ENCODE results near the gene PAIP2. TPM values are rescaled to one million over a fixed set of nuclear protein-coding genes. Genes with fewer than 3 reads are reported as not detected.

PAIP2 gene
- total RNA-seq, 2 donors from 2014 or later = 105 to 119 TPM

DNA sequence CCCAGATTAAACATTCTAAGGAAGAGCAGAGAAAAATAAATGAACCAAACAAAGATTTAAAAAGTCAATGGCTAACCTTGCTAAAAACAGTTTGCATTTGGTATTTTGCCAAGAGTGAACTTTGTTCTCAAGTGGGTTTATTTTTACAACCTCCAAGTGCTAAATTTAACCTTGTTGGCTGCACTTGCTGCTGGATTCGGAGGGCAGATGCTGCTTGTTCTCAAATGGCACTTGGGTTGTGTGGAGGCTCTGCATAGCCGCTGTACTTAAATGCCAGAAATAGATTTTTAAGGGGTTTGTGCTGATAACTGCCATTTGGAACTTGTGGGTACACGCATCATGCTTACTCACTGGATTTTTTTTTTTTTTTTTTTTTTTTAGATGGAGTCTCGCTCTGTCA is 75.6 kb downstream of the PAIP2 start:
- H3K27ac ChIP-seq = peak overlapping the region in 1 of 2 donors; percentile 0
- DNase-seq (ENCODE audit: low spot score) = no peak
- no peaks in the 10 kb centered on the region for H3K27me3 ChIP-seq (replicated peaks; ENCODE audit: insufficient read depth)
- no peaks in the 10 kb centered on the region for H3K4me1 ChIP-seq (replicated peaks)
- H3K9me3 ChIP-seq = no peaks in the 10 kb centered on the region
- TF ChIP-seq, protein P1, sequence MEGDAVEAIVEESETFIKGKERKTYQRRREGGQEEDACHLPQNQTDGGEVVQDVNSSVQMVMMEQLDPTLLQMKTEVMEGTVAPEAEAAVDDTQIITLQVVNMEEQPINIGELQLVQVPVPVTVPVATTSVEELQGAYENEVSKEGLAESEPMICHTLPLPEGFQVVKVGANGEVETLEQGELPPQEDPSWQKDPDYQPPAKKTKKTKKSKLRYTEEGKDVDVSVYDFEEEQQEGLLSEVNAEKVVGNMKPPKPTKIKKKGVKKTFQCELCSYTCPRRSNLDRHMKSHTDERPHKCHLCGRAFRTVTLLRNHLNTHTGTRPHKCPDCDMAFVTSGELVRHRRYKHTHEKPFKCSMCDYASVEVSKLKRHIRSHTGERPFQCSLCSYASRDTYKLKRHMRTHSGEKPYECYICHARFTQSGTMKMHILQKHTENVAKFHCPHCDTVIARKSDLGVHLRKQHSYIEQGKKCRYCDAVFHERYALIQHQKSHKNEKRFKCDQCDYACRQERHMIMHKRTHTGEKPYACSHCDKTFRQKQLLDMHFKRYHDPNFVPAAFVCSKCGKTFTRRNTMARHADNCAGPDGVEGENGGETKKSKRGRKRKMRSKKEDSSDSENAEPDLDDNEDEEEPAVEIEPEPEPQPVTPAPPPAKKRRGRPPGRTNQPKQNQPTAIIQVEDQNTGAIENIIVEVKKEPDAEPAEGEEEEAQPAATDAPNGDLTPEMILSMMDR (IDR thresholded peaks at IDR 0.05) = no peak
- peak; percentile 54 for TF ChIP-seq POLR2AphosphoS5 (IDR thresholded peaks at IDR 0.05)
- H3K36me3 ChIP-seq = no peaks in the 10 kb centered on the region
- 25% methylated on average over 4 of the region's 4 CpGs for WGBS
- no peak overlapping the region for H3K4me3 ChIP-seq
- intact Hi-C loops (cut with DNase I) = no loop called here

- H3K27me3 ChIP-seq (replicated peaks; ENCODE audit: insufficient read depth) = no peaks in the 10 kb centered on the region
- intact Hi-C loops (cut with DNase I) = no loop called here
- no peak overlapping the region for H3K4me3 ChIP-seq
- no peak for DNase-seq (ENCODE audit: low spot score)
- no peak for TF ChIP-seq POLR2AphosphoS5 (IDR thresholded peaks at IDR 0.05)
- no peak for TF ChIP-seq POLR2A (IDR thresholded peaks at IDR 0.05)
- TF ChIP-seq, protein P1 (IDR thresholded peaks at IDR 0.05) = no peak
- H3K9me3 ChIP-seq = no peaks in the 10 kb centered on the region
- H3K27ac ChIP-seq = no peak overlapping the region
- 94% methylated on average over 1 of the region's 1 CpG for WGBS
- no peaks in the 10 kb centered on the region for H3K4me1 ChIP-seq (replicated peaks)
- H3K36me3 ChIP-seq = no peaks in the 10 kb centered on the region
Observed at GRCh38 chr5:139418793-139419192, 77.1 kb downstream of the PAIP2 start.

Small RNA genes lying within 50 kb of the gene (small RNA-seq; reads per million reads assigned to genes)
- 0 reads per million in 2 donors for gene RNA5SP195

Other genes with a start within 250 kb of the PAIP2 start
- gene SIL1, start 143.5 kb upstream of the PAIP2 start, total RNA-seq = 10 to 100 TPM; 69.9 to 75.6 TPM
- 100 to 1,000 TPM; 192 to 207 TPM for gene MATR3, start 48.1 kb upstream of the PAIP2 start, total RNA-seq
- 10 to 100 TPM; 11.5 to 26.3 TPM for gene SLC23A1, start 41.4 kb downstream of the PAIP2 start, total RNA-seq
- 1 to 10 TPM; 2.7 to 4.3 TPM for gene MZB1, start 48.1 kb downstream of the PAIP2 start, total RNA-seq
- gene PROB1, start 53.2 kb downstream of the PAIP2 start, total RNA-seq = 1 to 10 TPM; 2.4 TPM
- 10 to 100 TPM in 1 of 2 donors, 1 to 10 TPM in 1; 4.4 to 27.3 TPM for gene SPATA24, start 62.2 kb downstream of the PAIP2 start, total RNA-seq
- 10 to 100 TPM in 1 of 2 donors, 1 to 10 TPM in 1; 7.3 to 11.5 TPM for gene DNAJC18, start 97.7 kb downstream of the PAIP2 start, total RNA-seq
- gene ECSCR, start 120.9 kb downstream of the PAIP2 start, total RNA-seq = 1 to 10 TPM; 5.3 to 6.7 TPM
- not detected for gene SMIM33, start 129.2 kb downstream of the PAIP2 start, total RNA-seq
- 10 to 100 TPM; 33.8 to 59.1 TPM for gene STING1, start 140.9 kb downstream of the PAIP2 start, total RNA-seq
- gene UBE2D2, start 219.5 kb downstream of the PAIP2 start, total RNA-seq = 10 to 100 TPM; 90.3 to 96.3 TPM

All from prostate gland (tissue), 2 donors.